ENCODE results near the gene SYCP2L.

Gene SYCP2L

DNA sequence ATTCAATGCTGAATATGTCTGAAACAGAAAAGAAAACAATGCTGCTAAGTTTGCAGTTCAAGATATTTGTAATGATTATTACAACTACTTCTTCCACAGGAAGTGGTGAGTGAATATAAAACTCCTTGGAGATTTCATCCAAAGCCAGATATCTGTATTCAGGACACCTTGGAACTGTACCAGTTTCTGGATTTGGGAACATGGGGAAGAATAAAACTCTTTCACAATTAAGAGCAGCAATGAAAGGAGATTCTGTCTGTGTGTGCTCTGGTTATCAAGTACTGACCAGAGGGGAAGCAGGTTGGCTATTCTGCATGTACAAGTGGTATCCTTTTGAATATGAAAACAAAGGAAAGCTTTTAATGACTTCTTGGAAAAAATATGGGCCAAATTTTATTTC is 136.2 kb downstream of the SYCP2L start:
- Histone ChIP-seq H3K4me1 (ENCODE audit: low read length) (peaks cover 9% of the 10 kb centered on the region), H3F3A (ENCODE audit: insufficient read depth, low read length) (no peaks in the 10 kb centered on the region)
- DNase-seq: no peak

More for the DNA sequence above, 136.2 kb downstream of the SYCP2L start:
- Histone ChIP-seq H4K20me1 (ENCODE audit: insufficient read depth, low read length) (no peaks in the 10 kb centered on the region), H3K4me2 (ENCODE audit: low read depth, low read length) (no peak overlapping the region), H3K9me3 (replicated peaks; ENCODE audit: insufficient read depth, low read length) (no peaks in the 10 kb centered on the region), H3K4me3 (ENCODE audit: low read length) (no peak overlapping the region), H3K9ac (ENCODE audit: low read length) (no peak overlapping the region), H3K79me2 (ENCODE audit: low read length) (no peaks in the 10 kb centered on the region), H3K27me3 (replicated peaks; ENCODE audit: insufficient read depth, low read length) (no peaks in the 10 kb centered on the region), H3K36me3 (replicated peaks; ENCODE audit: insufficient read depth, low read length) (no peaks in the 10 kb centered on the region), H2AFZ (ENCODE audit: low read length) (no peak overlapping the region), H3K27ac (ENCODE audit: low read length) (no peak overlapping the region), H3K9me2 (replicated peaks; ENCODE audit: insufficient read depth, low read length) (no peaks in the 10 kb centered on the region)
- no peak for TF ChIP-seq EZH2 (optimal IDR thresholded peaks at IDR 0.05; ENCODE audit: low read depth, low read length)
- no peak for TF ChIP-seq EZH2phosphoT487 (IDR thresholded peaks at IDR 0.05; ENCODE audit: low read length)
- TF ChIP-seq, protein P1, sequence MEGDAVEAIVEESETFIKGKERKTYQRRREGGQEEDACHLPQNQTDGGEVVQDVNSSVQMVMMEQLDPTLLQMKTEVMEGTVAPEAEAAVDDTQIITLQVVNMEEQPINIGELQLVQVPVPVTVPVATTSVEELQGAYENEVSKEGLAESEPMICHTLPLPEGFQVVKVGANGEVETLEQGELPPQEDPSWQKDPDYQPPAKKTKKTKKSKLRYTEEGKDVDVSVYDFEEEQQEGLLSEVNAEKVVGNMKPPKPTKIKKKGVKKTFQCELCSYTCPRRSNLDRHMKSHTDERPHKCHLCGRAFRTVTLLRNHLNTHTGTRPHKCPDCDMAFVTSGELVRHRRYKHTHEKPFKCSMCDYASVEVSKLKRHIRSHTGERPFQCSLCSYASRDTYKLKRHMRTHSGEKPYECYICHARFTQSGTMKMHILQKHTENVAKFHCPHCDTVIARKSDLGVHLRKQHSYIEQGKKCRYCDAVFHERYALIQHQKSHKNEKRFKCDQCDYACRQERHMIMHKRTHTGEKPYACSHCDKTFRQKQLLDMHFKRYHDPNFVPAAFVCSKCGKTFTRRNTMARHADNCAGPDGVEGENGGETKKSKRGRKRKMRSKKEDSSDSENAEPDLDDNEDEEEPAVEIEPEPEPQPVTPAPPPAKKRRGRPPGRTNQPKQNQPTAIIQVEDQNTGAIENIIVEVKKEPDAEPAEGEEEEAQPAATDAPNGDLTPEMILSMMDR (IDR thresholded peaks at IDR 0.05; ENCODE audit: low read length): no peak

Measured in MM.1S (cell line).